A673 (cell line): Measurements from ENCODE around the gene SUMF2.

Experiments used
- CTCF ChIP-seq: fragments of 300-800, 200-600 bp; sonication (generic); conservative IDR thresholded peaks from 2 replicates; pipeline ENCODE4 v1.5.1; 2017; ENCODE audit warnings: low read depth, mild to moderate bottlenecking, antibody characterized with exemption, low read length, moderate library complexity, mixed read lengths
- EZH2 ChIP-seq: fragments of 200-600 bp; sonication (generic); IDR thresholded peaks from 2 replicates; pipeline ENCODE4 v1.6.1; 2017; ENCODE audit warnings: borderline replicate concordance, low read depth, mild to moderate bottlenecking, mixed read lengths, antibody characterized with exemption, low read length; ENCODE audit not compliant: poor library complexity, severe bottlenecking

- no peak for TF ChIP-seq CTCF
- TF ChIP-seq EZH2 = no peak
These were observed 12.5 kb upstream of the SUMF2 start, which contains the start of the genes CCT6A and PSPH for GRCh38 chr7:56051339-56052191.
